HepG2 (cell line): Measurements from ENCODE around the gene PTPRO. TPM values are rescaled to one million over a fixed set of nuclear protein-coding genes. Genes with fewer than 3 reads are reported as not detected.

ENCODE experiments used
- ATAC-seq: fragments of 200-7000 bp; cut with Tn5 transposase; 3 replicates; pipeline ENCODE4 v1.9.1; 2020; ENCODE audit warnings: mild to moderate bottlenecking, moderate library complexity
- BruUV-seq: library from RNA; stranded (reverse); fragments of 400-500 nt; replicated peaks from 2 replicates; lab custom pipeline; 2021; lab: Mats Ljungman, UMichigan
- CTCF ChIA-PET: fragments of 300-600 bp; formaldehyde crosslinking; extraction: SDS; loops from one replicate; lab custom pipeline; 2021; ENCODE audit warnings: low total read pairs, inconsistent platforms, low intra/inter-chr PET ratio; lab: Yijun Ruan, JAX
- POLR2A ChIA-PET: fragments of 350-600 bp; sonication (Branson Sonifier 250); formaldehyde crosslinking; loops from one replicate; lab custom pipeline; 2020; ENCODE audit warnings: antibody characterized with exemption, inconsistent platforms; lab: Yijun Ruan, JAX
- DNase-seq: peaks from one replicate; pipeline ENCODE4 v3.0.0-alpha.2; 2015; ENCODE audit warnings: low spot score
- FAIRE-seq: peaks from 3 replicates; lab custom pipeline; 2011; peaks lifted over from hg19 to GRCh38; lab: Jason Lieb, UNC
- H2AFZ ChIP-seq: one replicate; pipeline ENCODE4 v1.6.1; 2011; ENCODE audit warnings: low read length, inconsistent platforms
- H3K27ac ChIP-seq: fragments of 300-600 bp; 3 replicates; pipeline ENCODE4 v1.8.0; 2011; ENCODE audit warnings: mixed run types, mild to moderate bottlenecking, mixed read lengths, low read length, inconsistent platforms; ENCODE audit not compliant: insufficient read depth; ENCODE audit errors: extremely low read length
- H3K27me3 ChIP-seq, 2 experiments: fragments of 200-600 bp in 1 of 2; 2 replicates in 1 of 2; 3 replicates in 1 of 2; pipeline versions ENCODE4 v1.6.0 to v1.8.0; 2011; ENCODE audit warnings: low read length in 2 of 2, mild to moderate bottlenecking in 2 of 2, moderate library complexity in 2 of 2, inconsistent platforms in 1 of 2; ENCODE audit not compliant: insufficient read depth in 2 of 2, control insufficient read depth in 1 of 2
- H3K36me3 ChIP-seq, 2 experiments: fragments of 200-600 bp in 1 of 2; replicated peaks in 1 of 2; 2 replicates in 1 of 2; 3 replicates in 1 of 2; pipeline versions ENCODE4 v1.5.1 to v1.8.0; 2011; ENCODE audit warnings: low read length in 2 of 2, inconsistent platforms in 1 of 2; ENCODE audit not compliant: insufficient read depth in 2 of 2, control insufficient read depth in 1 of 2
- H3K4me1 ChIP-seq: 2 replicates; pipeline ENCODE4 v1.5.1; 2012; ENCODE audit warnings: low read length, inconsistent platforms; ENCODE audit not compliant: insufficient read depth
- H3K4me2 ChIP-seq: 2 replicates; pipeline ENCODE4 v1.6.0; 2011; ENCODE audit warnings: low read depth, low read length, inconsistent platforms
- H3K4me3 ChIP-seq, 3 experiments: fragments of 200-600 bp in 1 of 3; sonication (generic), shearing (Covaris generic) in 1 of 3; replicated peaks in 1 of 3; 2 replicates each; pipeline ENCODE4 v1.5.1; 2011 to 2016; ENCODE audit warnings: low read length in 3 of 3, inconsistent platforms in 2 of 3, low read depth in 2 of 3, mild to moderate bottlenecking in 2 of 3, control low read depth in 1 of 3, mixed read lengths in 1 of 3; ENCODE audit not compliant: insufficient read depth in 1 of 3
- H3K79me2 ChIP-seq: one replicate; pipeline ENCODE4 v1.6.1; 2011; ENCODE audit warnings: low read length, inconsistent platforms; ENCODE audit not compliant: insufficient read depth
- H3K9ac ChIP-seq: 2 replicates; pipeline ENCODE4 v1.6.0; 2011; ENCODE audit warnings: mild to moderate bottlenecking, low read depth, low read length, inconsistent platforms; ENCODE audit not compliant: insufficient read depth
- H3K9me3 ChIP-seq: 2 replicates; pipeline ENCODE4 v1.5.1; 2012; ENCODE audit warnings: mild to moderate bottlenecking, low read length
- H4K20me1 ChIP-seq: 2 replicates; pipeline ENCODE4 v1.6.0; 2011; ENCODE audit warnings: inconsistent platforms, mild to moderate bottlenecking, low read length, moderate library complexity; ENCODE audit not compliant: insufficient read depth
- EED ChIP-seq: sonication (generic); formaldehyde crosslinking; IDR thresholded peaks from 2 replicates; pipeline ENCODE4 v1.5.0; 2020; ENCODE audit warnings: mild to moderate bottlenecking, missing genetic modification reagents
- HNF4G ChIP-seq, 2 experiments: sonication (generic) in 1 of 2; formaldehyde crosslinking in 1 of 2; IDR thresholded peaks; 2 replicates each; pipeline versions ENCODE4 v1.4.0 to v1.6.1; 2011 to 2020; ENCODE audit warnings: borderline replicate concordance in 2 of 2, low read depth in 2 of 2, mild to moderate bottlenecking in 2 of 2, low read length in 1 of 2, missing genetic modification reagents in 1 of 2, moderate library complexity in 1 of 2
- KDM5B ChIP-seq: sonication (generic); formaldehyde crosslinking; IDR thresholded peaks from 2 replicates; pipeline ENCODE4 v1.4.0; 2020; ENCODE audit warnings: missing genetic modification reagents, mild to moderate bottlenecking, borderline replicate concordance
- NCOA5 ChIP-seq: sonication (generic); formaldehyde crosslinking; IDR thresholded peaks from 2 replicates; pipeline ENCODE4 v1.4.0; 2020; ENCODE audit warnings: missing genetic modification reagents
- NFIC ChIP-seq: IDR thresholded peaks from 2 replicates; pipeline ENCODE4 v1.6.1; 2012; ENCODE audit warnings: mild to moderate bottlenecking, low read length, inconsistent platforms
- NR2F6 ChIP-seq, 2 experiments: IDR thresholded peaks; 2 replicates each; pipeline ENCODE4 v1.6.1; 2016; ENCODE audit warnings: antibody characterized with exemption in 1 of 2, mild to moderate bottlenecking in 1 of 2
- ZMAT3 ChIP-seq: sonication (generic); formaldehyde crosslinking; conservative IDR thresholded peaks from 2 replicates; pipeline ENCODE4 v1.7.0; 2021; ENCODE audit warnings: missing genetic modification reagents
- ZNF382 ChIP-seq: sonication (generic); formaldehyde crosslinking; IDR thresholded peaks from 2 replicates; pipeline ENCODE4 v1.5.0; 2020; ENCODE audit warnings: missing genetic modification reagents, mild to moderate bottlenecking, borderline replicate concordance
- ZNF567 ChIP-seq: sonication (generic); formaldehyde crosslinking; IDR thresholded peaks from 2 replicates; pipeline ENCODE4 v1.8.1; 2023; ENCODE audit warnings: mild to moderate bottlenecking, missing genetic modification reagents, borderline replicate concordance
- ZNF644 ChIP-seq: IDR thresholded peaks from 2 replicates; pipeline ENCODE4 v1.6.1; 2016; ENCODE audit warnings: low read depth
- ZNF660 ChIP-seq: sonication (generic); formaldehyde crosslinking; IDR thresholded peaks from 2 replicates; pipeline ENCODE4 v1.5.1; 2020; ENCODE audit warnings: mild to moderate bottlenecking, low read depth, missing genetic modification reagents, borderline replicate concordance
- WGBS: methylation state at CpG from one replicate; pipeline ENCODE4 v1.1.6; 2017; ENCODE audit warnings: low lambda C conversion rate; 5-methylcytosine and 5-hydroxymethylcytosine counted together
- in situ Hi-C: cut with HindIII; loops from 2 replicates; pipeline ENCODE4 v1.10.0; 2017; ENCODE audit warnings: low pct_unique_long_range_greater_than_20kb; ENCODE audit not compliant: extremely low pct_ligation_motif_present
- intact Hi-C: fragments of 100-400 bp; cut with micrococcal nuclease; formaldehyde crosslinking; loops from one replicate; pipeline ENCODE4 v1.10.0; 2022; ENCODE audit not compliant: unreplicated experiment
- polyA plus RNA-seq, 8 experiments: library from polyadenylated mRNA; depleted of rRNA in 3 of 8; stranded (reverse) in 7 of 8; unstranded in 1 of 8; fragments of >200 nt; fragmentation: Illumina TruSeq in 4 of 8; extraction: Trizol in 4 of 8; gene quantifications; 2 replicates each; pipeline versions ENCODE4 v1.2.1 to v1.2.3, GENCODE V29; 2011 to 2016; ENCODE audit warnings: low read depth in 4 of 8, missing spikeins in 1 of 8, mixed read lengths in 1 of 8; ENCODE audit not compliant: insufficient read depth in 1 of 8
- total RNA-seq, 5 experiments: library from RNA; depleted of rRNA; stranded (reverse); fragments of >200 nt; fragmentation: Illumina TruSeq; extraction: Trizol; gene quantifications; 2 replicates each; pipeline ENCODE4 v1.2.3, GENCODE V29; 2016; ENCODE audit warnings: low read depth in 1 of 5
- TF ChIP-seq, protein P1 (sequence below): sonication (generic); formaldehyde crosslinking; IDR thresholded peaks from 2 replicates; pipeline ENCODE4 v1.9.0; 2022; ENCODE audit warnings: missing genetic modification reagents, mild to moderate bottlenecking, borderline replicate concordance
- TF ChIP-seq, protein P2 (sequence below): IDR thresholded peaks from 2 replicates; pipeline ENCODE4 v1.4.0; 2020; ENCODE audit warnings: mild to moderate bottlenecking, missing genetic modification reagents
- TF ChIP-seq, protein P3 (sequence below): sonication (generic); formaldehyde crosslinking; IDR thresholded peaks from 2 replicates; pipeline ENCODE4 v1.4.0; 2020; ENCODE audit warnings: missing genetic modification reagents

The PTPRO gene
- total and polyA plus RNA-seq, 2 of the 13 experiments (the other 11 are each of a cell fraction or from before 2014, with no cell fraction given) = 0.04 TPM; not detected in 1

DNA sequence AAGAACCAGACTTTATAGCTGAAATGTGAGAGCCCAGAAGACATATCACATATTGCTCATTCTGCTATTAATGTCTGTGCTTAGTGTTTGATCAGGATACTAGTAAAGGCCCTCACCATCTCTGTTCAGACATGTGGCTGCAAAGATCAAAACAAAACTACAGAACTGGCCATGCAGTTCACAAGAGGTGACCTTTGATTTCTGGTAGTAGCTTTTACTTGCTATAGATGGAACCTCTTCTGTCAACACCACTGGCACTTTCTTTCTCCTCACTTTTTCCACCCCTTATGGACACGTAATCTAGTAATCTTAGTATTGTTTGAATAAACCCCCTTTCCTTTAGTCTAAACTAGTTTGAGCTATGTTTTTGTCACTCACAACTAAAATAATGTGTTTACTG, 252.0 kb downstream of the PTPRO start:
- 3% methylated on average over 1 of the region's 1 CpG for WGBS
- FAIRE-seq (peak; percentile 4), ATAC-seq (peak; percentile 66), DNase-seq (peak; percentile 20)
- Histone ChIP-seq H3K9ac (no peak overlapping the region), H4K20me1 (no peaks in the 10 kb centered on the region), H3K27ac (no peak overlapping the region), H3K4me2 (peak overlapping the region; percentile 6; the same call in 1 of the 2 replicates), H3K36me3 (no peaks in the 10 kb centered on the region), H3K79me2 (no peaks in the 10 kb centered on the region), H3K4me3 (no peak overlapping the region), H3K9me3 (no peaks in the 10 kb centered on the region), H3K27me3 (no peaks in the 10 kb centered on the region; a peak in 1 of 5 replicates), H2AFZ (no peak overlapping the region), H3K4me1 (peaks cover 31% of the 10 kb centered on the region)
- no TSS peak for BruUV-seq
- in situ Hi-C loops (no loop called here), intact Hi-C loops (no loop called here)
- POLR2A ChIA-PET = no interaction called here
- CTCF ChIA-PET = no interaction called here
- TF ChIP-seq ZNF660 (CRISPR knock-in tag) = no peak
- no peak for TF ChIP-seq ZMAT3 (CRISPR knock-in tag)
- TF ChIP-seq, protein P1, sequence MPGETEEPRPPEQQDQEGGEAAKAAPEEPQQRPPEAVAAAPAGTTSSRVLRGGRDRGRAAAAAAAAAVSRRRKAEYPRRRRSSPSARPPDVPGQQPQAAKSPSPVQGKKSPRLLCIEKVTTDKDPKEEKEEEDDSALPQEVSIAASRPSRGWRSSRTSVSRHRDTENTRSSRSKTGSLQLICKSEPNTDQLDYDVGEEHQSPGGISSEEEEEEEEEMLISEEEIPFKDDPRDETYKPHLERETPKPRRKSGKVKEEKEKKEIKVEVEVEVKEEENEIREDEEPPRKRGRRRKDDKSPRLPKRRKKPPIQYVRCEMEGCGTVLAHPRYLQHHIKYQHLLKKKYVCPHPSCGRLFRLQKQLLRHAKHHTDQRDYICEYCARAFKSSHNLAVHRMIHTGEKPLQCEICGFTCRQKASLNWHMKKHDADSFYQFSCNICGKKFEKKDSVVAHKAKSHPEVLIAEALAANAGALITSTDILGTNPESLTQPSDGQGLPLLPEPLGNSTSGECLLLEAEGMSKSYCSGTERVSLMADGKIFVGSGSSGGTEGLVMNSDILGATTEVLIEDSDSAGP (CRISPR knock-in tag) = no peak
- no peak for TF ChIP-seq NFIC
- no peak for TF ChIP-seq KDM5B
- TF ChIP-seq HNF4G (IDR thresholded peaks at IDR 0.05; ENCODE audit: borderline replicate concordance, low read depth, low read length) = peak; percentile 30; the same call in 1 of the 2 replicates
- TF ChIP-seq HNF4G (CRISPR knock-in tag; IDR thresholded peaks at IDR 0.05; ENCODE audit: borderline replicate concordance, low read depth) = no peak
- TF ChIP-seq, protein P2, sequence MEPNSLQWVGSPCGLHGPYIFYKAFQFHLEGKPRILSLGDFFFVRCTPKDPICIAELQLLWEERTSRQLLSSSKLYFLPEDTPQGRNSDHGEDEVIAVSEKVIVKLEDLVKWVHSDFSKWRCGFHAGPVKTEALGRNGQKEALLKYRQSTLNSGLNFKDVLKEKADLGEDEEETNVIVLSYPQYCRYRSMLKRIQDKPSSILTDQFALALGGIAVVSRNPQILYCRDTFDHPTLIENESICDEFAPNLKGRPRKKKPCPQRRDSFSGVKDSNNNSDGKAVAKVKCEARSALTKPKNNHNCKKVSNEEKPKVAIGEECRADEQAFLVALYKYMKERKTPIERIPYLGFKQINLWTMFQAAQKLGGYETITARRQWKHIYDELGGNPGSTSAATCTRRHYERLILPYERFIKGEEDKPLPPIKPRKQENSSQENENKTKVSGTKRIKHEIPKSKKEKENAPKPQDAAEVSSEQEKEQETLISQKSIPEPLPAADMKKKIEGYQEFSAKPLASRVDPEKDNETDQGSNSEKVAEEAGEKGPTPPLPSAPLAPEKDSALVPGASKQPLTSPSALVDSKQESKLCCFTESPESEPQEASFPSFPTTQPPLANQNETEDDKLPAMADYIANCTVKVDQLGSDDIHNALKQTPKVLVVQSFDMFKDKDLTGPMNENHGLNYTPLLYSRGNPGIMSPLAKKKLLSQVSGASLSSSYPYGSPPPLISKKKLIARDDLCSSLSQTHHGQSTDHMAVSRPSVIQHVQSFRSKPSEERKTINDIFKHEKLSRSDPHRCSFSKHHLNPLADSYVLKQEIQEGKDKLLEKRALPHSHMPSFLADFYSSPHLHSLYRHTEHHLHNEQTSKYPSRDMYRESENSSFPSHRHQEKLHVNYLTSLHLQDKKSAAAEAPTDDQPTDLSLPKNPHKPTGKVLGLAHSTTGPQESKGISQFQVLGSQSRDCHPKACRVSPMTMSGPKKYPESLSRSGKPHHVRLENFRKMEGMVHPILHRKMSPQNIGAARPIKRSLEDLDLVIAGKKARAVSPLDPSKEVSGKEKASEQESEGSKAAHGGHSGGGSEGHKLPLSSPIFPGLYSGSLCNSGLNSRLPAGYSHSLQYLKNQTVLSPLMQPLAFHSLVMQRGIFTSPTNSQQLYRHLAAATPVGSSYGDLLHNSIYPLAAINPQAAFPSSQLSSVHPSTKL (CRISPR knock-in tag) = peak; percentile 40
- no peak for TF ChIP-seq ZNF382 (CRISPR knock-in tag)
- TF ChIP-seq, protein P3, sequence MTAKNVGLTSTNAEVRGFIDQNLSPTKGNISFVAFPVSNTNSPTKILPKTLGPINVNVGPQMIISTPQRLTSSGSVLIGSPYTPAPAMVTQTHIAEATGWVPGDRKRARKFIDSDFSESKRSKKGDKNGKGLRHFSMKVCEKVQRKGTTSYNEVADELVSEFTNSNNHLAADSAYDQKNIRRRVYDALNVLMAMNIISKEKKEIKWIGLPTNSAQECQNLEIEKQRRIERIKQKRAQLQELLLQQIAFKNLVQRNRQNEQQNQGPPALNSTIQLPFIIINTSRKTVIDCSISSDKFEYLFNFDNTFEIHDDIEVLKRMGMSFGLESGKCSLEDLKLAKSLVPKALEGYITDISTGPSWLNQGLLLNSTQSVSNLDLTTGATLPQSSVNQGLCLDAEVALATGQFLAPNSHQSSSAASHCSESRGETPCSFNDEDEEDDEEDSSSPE (CRISPR knock-in tag) = no peak
- TF ChIP-seq EED (CRISPR knock-in tag) = no peak
- TF ChIP-seq ZNF644 = 0 out of 2 replicates have a peak, but pooled peaks have one; percentile 25
- TF ChIP-seq ZNF567 (CRISPR knock-in tag) = no peak
- TF ChIP-seq NR2F6 (IDR thresholded peaks at IDR 0.05) = no peak
- TF ChIP-seq NR2F6 (CRISPR knock-in tag; IDR thresholded peaks at IDR 0.05) = 0 out of 2 replicates have a peak, but pooled peaks have one; percentile 10
- no peak for TF ChIP-seq NCOA5 (CRISPR knock-in tag)
